Left lung (tissue), 10 donors: ENCODE results near the gene TMEM86A. TPM values are rescaled to one million over a fixed set of nuclear protein-coding genes. Genes with fewer than 3 reads are reported as not detected.
"Not testable (repeated sequence)": the region's sequence is repeated elsewhere in the genome, so short reads cannot be mapped to it uniquely, and the experiment has no call there.

Source experiments
- ATAC-seq: fragments of 200-7000 bp; cut with Tn5 transposase; one replicate; pipeline ENCODE4 v1.9.1; 2020; ENCODE audit warnings: moderate library complexity
- DNase-seq, 4 donors: peaks; one replicate each; pipeline ENCODE4 v3.0.0-alpha.2; 2013 to 2020
- H3K27ac ChIP-seq, 2 donors: fragments of 200-600 bp; sonication (generic) in 1 of 2; one replicate each; pipeline versions ENCODE4 v1.5.0 to v1.8.0; 2020 to 2021
- H3K27me3 ChIP-seq, 2 donors: fragments of 200-600 bp; sonication (generic) in 1 of 2; one replicate each; pipeline versions ENCODE4 v1.5.0 to v1.8.0; 2020 to 2021
- H3K36me3 ChIP-seq, 2 donors: fragments of 200-600 bp; sonication (generic) in 1 of 2; one replicate each; pipeline versions ENCODE4 v1.5.0 to v1.8.0; 2020 to 2021
- H3K4me1 ChIP-seq, 2 donors: fragments of 200-600 bp; one replicate each; pipeline ENCODE4 v1.8.0; 2021
- H3K4me3 ChIP-seq, 2 donors: fragments of 200-600 bp; sonication (generic) in 1 of 2; one replicate each; pipeline versions ENCODE4 v1.5.0 to v1.8.0; 2020 to 2021; ENCODE audit warnings: mild to moderate bottlenecking in 1 of 2
- H3K9me3 ChIP-seq, 2 donors: fragments of 200-600 bp; sonication (generic) in 1 of 2; one replicate each; pipeline versions ENCODE4 v1.5.0 to v1.8.0; 2020 to 2021
- CTCF ChIP-seq, 2 donors: fragments of 200-600 bp; sonication (generic) in 1 of 2; IDR thresholded peaks; one replicate each; pipeline versions ENCODE4 v1.5.0 to v1.8.0; 2021; ENCODE audit warnings: antibody characterized with exemption in 2 of 2
- intact Hi-C, 2 donors: fragments of 100-400 bp; cut with DNase I; formaldehyde crosslinking; loops; one replicate each; pipeline versions ENCODE4 v1.11.2 to v1.14.2; 2022
- polyA plus RNA-seq, 6 donors: library from polyadenylated mRNA; unstranded; fragments of 120-200 nt; gene quantifications; one replicate each; pipeline ENCODE4 v1.2.1, GENCODE V29; 2013; ENCODE audit not compliant: insufficient read length in 6 of 6
- total RNA-seq, 2 donors: library from RNA; stranded (reverse); fragmentation: NEBNext Ultra II Directional; extraction: Animal tissue kit (Norgen Biotek cat#: 25700); gene quantifications; one replicate each; pipeline ENCODE4 v1.2.1, GENCODE V29; 2021
- donor health status: DM: no; HTN: yes; CAD: no.
- donor health status: DM: no; HTN: no; CAD: no.

The TMEM86A gene
- total and polyA plus RNA-seq, 8 donors: 3.2 to 9.1 (median 3.8) TPM

- H3K27me3 ChIP-seq: no peaks in the 10 kb centered on the region
These were observed 21.0 kb upstream of the TMEM86A start for GRCh38 chr11:18677560-18677959.

GRCh38 chr11:18681949-18682348 is 16.6 kb upstream of the TMEM86A start:
- H3K27ac ChIP-seq, DNase-seq, H3K36me3 ChIP-seq, H3K4me1 ChIP-seq, intact Hi-C loops, H3K4me3 ChIP-seq, H3K9me3 ChIP-seq, H3K27me3 ChIP-seq, ATAC-seq: not testable (repeated sequence)

More at GRCh38 chr11:18677560-18677959, 21.0 kb upstream of the TMEM86A start:
- no peak for ATAC-seq
- H3K4me1 ChIP-seq: no peaks in the 10 kb centered on the region
- H3K27ac ChIP-seq: no peak overlapping the region
- H3K4me3 ChIP-seq: no peak overlapping the region
- TF ChIP-seq CTCF (IDR thresholded peaks at IDR 0.05): no peak
- intact Hi-C loops: no loop called here
- H3K9me3 ChIP-seq: no peaks in the 10 kb centered on the region
- no peaks in the 10 kb centered on the region for H3K36me3 ChIP-seq
- DNase-seq: no peak

DNA sequence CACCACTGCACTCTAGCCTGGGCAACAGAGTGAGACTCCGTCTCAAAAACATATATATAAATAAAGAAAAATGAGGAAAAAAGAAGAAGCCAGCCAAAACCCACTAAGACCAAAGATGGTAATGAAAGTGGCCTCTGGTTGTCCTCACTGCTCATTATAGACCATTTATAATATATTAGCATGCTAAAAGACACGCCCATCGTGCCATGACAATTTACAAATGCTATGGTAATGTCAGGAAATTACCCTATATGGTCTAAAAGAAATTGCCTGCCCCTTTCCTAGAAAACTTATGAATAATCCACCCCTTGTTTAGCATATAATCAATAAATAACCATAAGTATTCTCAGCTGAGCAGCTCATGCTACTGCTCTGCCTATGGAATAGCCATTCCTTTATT is 16.1 kb upstream of the TMEM86A start:
- no peak for TF ChIP-seq CTCF (IDR thresholded peaks at IDR 0.05)
- H3K27me3 ChIP-seq: no peaks in the 10 kb centered on the region
- no peaks in the 10 kb centered on the region for H3K36me3 ChIP-seq
- no peak for DNase-seq
- no peak for ATAC-seq
- H3K27ac ChIP-seq: no peak overlapping the region
- intact Hi-C loops: no loop called here
- H3K4me1 ChIP-seq: no peaks in the 10 kb centered on the region
- H3K4me3 ChIP-seq: no peak overlapping the region
- no peaks in the 10 kb centered on the region for H3K9me3 ChIP-seq

GRCh38 chr11:18684267-18684666 is 14.3 kb upstream of the TMEM86A start:
- Histone ChIP-seq H3K4me1 (no peaks in the 10 kb centered on the region), H3K9me3 (no peaks in the 10 kb centered on the region), H3K27me3 (no peaks in the 10 kb centered on the region), H3K4me3 (no peak overlapping the region), H3K27ac (no peak overlapping the region), H3K36me3 (no peaks in the 10 kb centered on the region)
- no peak for DNase-seq
- intact Hi-C loops: no loop called here
- no peak for TF ChIP-seq CTCF (IDR thresholded peaks at IDR 0.05)
- no peak for ATAC-seq

DNA sequence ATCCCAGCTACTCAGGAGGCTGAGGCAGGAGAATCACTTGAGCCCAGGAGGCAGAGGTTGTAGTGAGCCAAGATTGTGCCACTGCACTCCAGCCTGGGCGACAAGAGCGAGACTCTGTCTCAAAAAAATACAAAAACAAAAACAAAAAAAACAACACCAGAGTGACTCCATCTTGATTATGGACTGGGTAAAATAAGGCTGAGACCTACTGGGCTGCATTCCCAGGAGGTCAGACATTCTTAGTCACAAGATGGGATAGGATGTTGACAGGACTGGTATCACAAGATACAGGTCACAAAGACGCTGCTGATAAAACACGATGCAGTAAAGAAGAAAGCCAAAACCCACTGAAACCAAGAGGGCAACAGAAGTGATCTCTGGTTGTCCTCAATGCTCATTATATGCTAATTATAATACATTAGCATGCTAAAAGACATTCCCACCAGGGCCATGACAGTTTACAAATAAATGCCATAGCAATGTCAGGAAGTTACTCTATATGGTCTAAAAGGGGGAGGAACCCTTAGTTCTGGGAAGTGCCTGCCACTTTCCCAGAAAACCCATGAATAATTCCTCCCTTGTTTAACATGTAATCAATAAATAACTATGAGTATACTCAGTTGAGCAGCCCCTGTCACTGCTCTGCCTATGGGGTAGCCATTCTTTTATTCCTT is 7.0 kb upstream of the TMEM86A start:
- H3K27ac ChIP-seq, H3K4me1 ChIP-seq, H3K4me3 ChIP-seq, intact Hi-C loops, H3K9me3 ChIP-seq, ATAC-seq, H3K27me3 ChIP-seq, DNase-seq, H3K36me3 ChIP-seq: not testable (repeated sequence)

- Histone ChIP-seq H3K9me3 (no peaks in the 10 kb centered on the region), H3K27ac (no peak overlapping the region), H3K4me1 (peaks cover 0 to 12% of the 10 kb centered on the region in 2 donors), H3K36me3 (no peaks in the 10 kb centered on the region), H3K27me3 (peaks cover 0 to under 1% of the 10 kb centered on the region in 2 donors), H3K4me3 (no peak overlapping the region)
- ATAC-seq: no peak
- no peak for DNase-seq
- TF ChIP-seq CTCF (IDR thresholded peaks at IDR 0.05): no peak
- intact Hi-C loops: no loop called here
These were observed 5.4 kb upstream of the TMEM86A start for GRCh38 chr11:18692941-18693760.
